SU-DHL-6 (cell line): Measurements from ENCODE around the gene ITPK1.

Source experiments
- EZH2phosphoT487 ChIP-seq: fragments of 200-600 bp; sonication (generic), shearing (Covaris generic); conservative IDR thresholded peaks from 2 replicates; pipeline ENCODE4 v1.6.1; 2018; ENCODE audit warnings: mild to moderate bottlenecking, antibody characterized with exemption, low read length, moderate library complexity, mixed read lengths
- TF ChIP-seq, protein P1 (sequence below): fragments of 200-600 bp; sonication (generic); IDR thresholded peaks from one replicate; pipeline ENCODE4 v1.5.1; 2017; ENCODE audit warnings: antibody characterized with exemption, mild to moderate bottlenecking, low read length, moderate library complexity; ENCODE audit not compliant: insufficient read depth, poor library complexity, severe bottlenecking

DNA sequence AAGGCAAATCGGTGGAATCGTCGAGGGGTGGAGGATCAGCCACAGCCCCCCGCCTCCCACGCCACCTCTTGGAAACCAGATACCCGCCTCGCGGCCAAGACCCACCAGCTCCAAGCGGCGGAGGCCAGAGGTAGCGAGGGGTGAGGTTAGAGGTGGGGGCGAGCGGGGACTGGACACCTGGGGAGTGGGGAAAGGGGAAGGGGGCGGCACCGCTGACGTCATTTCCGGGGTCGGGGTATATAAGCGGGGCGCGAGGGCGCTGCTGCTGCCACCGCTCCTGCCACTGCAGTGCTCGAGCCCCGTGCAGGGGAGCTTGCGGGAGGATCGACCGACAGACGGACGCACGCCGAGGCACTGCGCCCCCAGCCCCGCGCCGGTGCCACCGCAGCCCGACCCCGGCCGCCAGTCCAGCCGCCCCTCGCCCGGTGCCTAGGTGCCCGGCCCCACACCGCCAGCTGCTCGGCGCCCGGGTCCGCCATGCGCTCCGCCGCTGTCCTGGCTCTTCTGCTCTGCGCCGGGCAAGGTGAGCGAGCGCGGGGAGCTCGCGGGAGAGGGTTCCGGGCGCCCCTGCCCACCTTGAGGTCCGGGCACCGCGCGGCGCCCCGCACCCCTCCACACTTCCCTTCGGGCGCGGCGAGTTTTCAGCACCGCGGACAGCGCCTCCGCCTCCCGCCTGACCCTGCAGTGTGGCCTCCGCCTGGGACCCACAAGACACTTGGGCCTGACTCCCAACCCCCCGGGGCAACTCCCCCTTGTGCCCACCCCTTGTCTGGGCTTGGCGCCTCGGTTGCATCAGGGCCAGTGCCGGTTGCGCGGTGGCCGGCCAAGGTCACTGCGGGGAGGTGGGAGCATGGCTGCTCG lies 192.6 kb downstream of the ITPK1 start, which contains the start of gene CHGA:
- TF ChIP-seq, protein P1, sequence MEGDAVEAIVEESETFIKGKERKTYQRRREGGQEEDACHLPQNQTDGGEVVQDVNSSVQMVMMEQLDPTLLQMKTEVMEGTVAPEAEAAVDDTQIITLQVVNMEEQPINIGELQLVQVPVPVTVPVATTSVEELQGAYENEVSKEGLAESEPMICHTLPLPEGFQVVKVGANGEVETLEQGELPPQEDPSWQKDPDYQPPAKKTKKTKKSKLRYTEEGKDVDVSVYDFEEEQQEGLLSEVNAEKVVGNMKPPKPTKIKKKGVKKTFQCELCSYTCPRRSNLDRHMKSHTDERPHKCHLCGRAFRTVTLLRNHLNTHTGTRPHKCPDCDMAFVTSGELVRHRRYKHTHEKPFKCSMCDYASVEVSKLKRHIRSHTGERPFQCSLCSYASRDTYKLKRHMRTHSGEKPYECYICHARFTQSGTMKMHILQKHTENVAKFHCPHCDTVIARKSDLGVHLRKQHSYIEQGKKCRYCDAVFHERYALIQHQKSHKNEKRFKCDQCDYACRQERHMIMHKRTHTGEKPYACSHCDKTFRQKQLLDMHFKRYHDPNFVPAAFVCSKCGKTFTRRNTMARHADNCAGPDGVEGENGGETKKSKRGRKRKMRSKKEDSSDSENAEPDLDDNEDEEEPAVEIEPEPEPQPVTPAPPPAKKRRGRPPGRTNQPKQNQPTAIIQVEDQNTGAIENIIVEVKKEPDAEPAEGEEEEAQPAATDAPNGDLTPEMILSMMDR: no peak
- TF ChIP-seq EZH2phosphoT487: no peak
